ENCODE results near the gene TNFSF15. TPM values are rescaled to one million over a fixed set of nuclear protein-coding genes. Genes with fewer than 3 reads are reported as not detected.

The TNFSF15 gene
- total and polyA plus RNA-seq, 8 donors: 0.31 to 12.3 (median 2.4) TPM

- H3K36me3 ChIP-seq: no peaks in the 10 kb centered on the region
Observed at GRCh38 chr9:114757984-114758383, 47.9 kb downstream of the TNFSF15 start.

GRCh38 chr9:114757395-114757794 lies 48.4 kb downstream of the TNFSF15 start:
- intact Hi-C loops (cut with DNase I; ENCODE audit: low total_unique reads): no loop called here
- no peaks in the 10 kb centered on the region for H3K27me3 ChIP-seq
- 84 to 95% (median 86%) methylated on average over 2 of the region's 2 CpGs for WGBS, 5 donors
- no peaks in the 10 kb centered on the region for H3K36me3 ChIP-seq
- no peaks in the 10 kb centered on the region for H3K4me1 ChIP-seq
- no peak overlapping the region for H3K27ac ChIP-seq
- peaks cover 0 to 3% (median 0%) of the 10 kb centered on the region in 4 donors for H3K9me3 ChIP-seq
- no peak for DNase-seq
- no peak overlapping the region for H3K4me3 ChIP-seq
- no peak for TF ChIP-seq POLR2AphosphoS5 (IDR thresholded peaks at IDR 0.05)
- TF ChIP-seq EP300 (IDR thresholded peaks at IDR 0.05): no peak
- TF ChIP-seq CTCF (IDR thresholded peaks at IDR 0.05): no peak
- no peak for TF ChIP-seq POLR2A (IDR thresholded peaks at IDR 0.05)

More at GRCh38 chr9:114757984-114758383, 47.9 kb downstream of the TNFSF15 start:
- intact Hi-C loops (cut with DNase I; ENCODE audit: low total_unique reads): no loop called here
- WGBS, 5 donors: 67 to 71% (median 70%) methylated on average over 9 of the region's 9 CpGs
- TF ChIP-seq EP300 (IDR thresholded peaks at IDR 0.05) (no peak), POLR2A (IDR thresholded peaks at IDR 0.05) (no peak), CTCF (IDR thresholded peaks at IDR 0.05) (no peak), POLR2AphosphoS5 (IDR thresholded peaks at IDR 0.05) (no peak)
- peaks cover 0 to 3% (median 0%) of the 10 kb centered on the region in 4 donors for H3K9me3 ChIP-seq
- H3K4me1 ChIP-seq: no peaks in the 10 kb centered on the region
- DNase-seq: no peak
- H3K4me3 ChIP-seq: no peak overlapping the region
- no peaks in the 10 kb centered on the region for H3K27me3 ChIP-seq
- no peak overlapping the region for H3K27ac ChIP-seq

- no peak for DNase-seq
- H3K36me3 ChIP-seq: no peaks in the 10 kb centered on the region
- H3K27me3 ChIP-seq: no peaks in the 10 kb centered on the region
- no peak overlapping the region for H3K27ac ChIP-seq
- no peak overlapping the region for H3K4me3 ChIP-seq
- intact Hi-C loops (cut with DNase I; ENCODE audit: low total_unique reads): no loop called here
- H3K4me1 ChIP-seq: no peaks in the 10 kb centered on the region
- H3K9me3 ChIP-seq: peaks cover 0 to 3% (median 0%) of the 10 kb centered on the region in 4 donors
- TF ChIP-seq CTCF (IDR thresholded peaks at IDR 0.05): no peak
- no peak for TF ChIP-seq EP300 (IDR thresholded peaks at IDR 0.05)
- TF ChIP-seq POLR2A (IDR thresholded peaks at IDR 0.05): no peak
- no peak for TF ChIP-seq POLR2AphosphoS5 (IDR thresholded peaks at IDR 0.05)
Observed at GRCh38 chr9:114756920-114757319, 48.9 kb downstream of the TNFSF15 start.

GRCh38 chr9:114754581-114754980 lies 51.3 kb downstream of the TNFSF15 start:
- no peaks in the 10 kb centered on the region for H3K36me3 ChIP-seq
- DNase-seq: peak in 1 of 2 donors; percentile 18
- WGBS, 5 donors: 69 to 83% (median 78%) methylated on average over 3 of the region's 3 CpGs
- H3K27me3 ChIP-seq: no peaks in the 10 kb centered on the region
- H3K9me3 ChIP-seq: peaks cover 0 to 3% (median 0%) of the 10 kb centered on the region in 4 donors
- H3K27ac ChIP-seq: no peak overlapping the region
- H3K4me1 ChIP-seq: no peaks in the 10 kb centered on the region
- no peak overlapping the region for H3K4me3 ChIP-seq
- intact Hi-C loops (cut with DNase I; ENCODE audit: low total_unique reads): no loop called here
- TF ChIP-seq POLR2A (IDR thresholded peaks at IDR 0.05): no peak
- no peak for TF ChIP-seq EP300 (IDR thresholded peaks at IDR 0.05)
- no peak for TF ChIP-seq CTCF (IDR thresholded peaks at IDR 0.05)
- no peak for TF ChIP-seq POLR2AphosphoS5 (IDR thresholded peaks at IDR 0.05)
